ENCODE measurements around the gene ARHGEF26. TPM values are rescaled to one million over a fixed set of nuclear protein-coding genes. Genes with fewer than 3 reads are reported as not detected.
A peak's percentile ranks its signal among the peaks of the same experiment; 100 is the strongest.

Gene ARHGEF26
- total RNA-seq, 4 donors from 2014 or later = 6.8 to 21.9 (median 10.3) TPM

DNA sequence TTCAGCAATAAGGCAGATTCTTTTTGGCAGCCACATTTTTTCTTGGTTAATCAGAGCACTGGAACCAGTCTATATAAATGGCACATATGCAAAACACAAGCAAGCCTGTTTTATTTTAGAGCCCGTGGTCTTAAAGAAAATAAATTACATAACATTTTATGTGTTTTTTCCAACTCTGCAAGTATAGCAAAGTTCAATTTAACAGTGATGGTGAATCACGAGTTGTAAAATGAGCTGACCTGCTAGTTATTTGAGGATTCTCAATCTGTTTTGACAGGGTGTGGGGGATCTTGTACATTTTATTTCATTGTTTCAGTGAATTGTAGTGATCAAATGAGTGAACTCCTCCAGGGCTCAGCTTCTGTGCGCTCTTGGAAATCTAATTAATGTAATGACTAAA is 2.7 kb downstream of the ARHGEF26 start:
- no peak for TF ChIP-seq POLR2A (IDR thresholded peaks at IDR 0.05)
- TF ChIP-seq, protein P1, sequence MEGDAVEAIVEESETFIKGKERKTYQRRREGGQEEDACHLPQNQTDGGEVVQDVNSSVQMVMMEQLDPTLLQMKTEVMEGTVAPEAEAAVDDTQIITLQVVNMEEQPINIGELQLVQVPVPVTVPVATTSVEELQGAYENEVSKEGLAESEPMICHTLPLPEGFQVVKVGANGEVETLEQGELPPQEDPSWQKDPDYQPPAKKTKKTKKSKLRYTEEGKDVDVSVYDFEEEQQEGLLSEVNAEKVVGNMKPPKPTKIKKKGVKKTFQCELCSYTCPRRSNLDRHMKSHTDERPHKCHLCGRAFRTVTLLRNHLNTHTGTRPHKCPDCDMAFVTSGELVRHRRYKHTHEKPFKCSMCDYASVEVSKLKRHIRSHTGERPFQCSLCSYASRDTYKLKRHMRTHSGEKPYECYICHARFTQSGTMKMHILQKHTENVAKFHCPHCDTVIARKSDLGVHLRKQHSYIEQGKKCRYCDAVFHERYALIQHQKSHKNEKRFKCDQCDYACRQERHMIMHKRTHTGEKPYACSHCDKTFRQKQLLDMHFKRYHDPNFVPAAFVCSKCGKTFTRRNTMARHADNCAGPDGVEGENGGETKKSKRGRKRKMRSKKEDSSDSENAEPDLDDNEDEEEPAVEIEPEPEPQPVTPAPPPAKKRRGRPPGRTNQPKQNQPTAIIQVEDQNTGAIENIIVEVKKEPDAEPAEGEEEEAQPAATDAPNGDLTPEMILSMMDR (IDR thresholded peaks at IDR 0.05) = no peak
- Histone ChIP-seq H3K4me3 (peak overlapping the region in 3 of 4 donors; percentile 75 to 91 (median 83)), H3K27ac (no peak overlapping the region), H3K27me3 (peaks cover 0 to 14% (median 0%) of the 10 kb centered on the region in 4 donors), H3K9me3 (no peaks in the 10 kb centered on the region), H3K4me1 (peaks cover 0 to 50% (median 0%) of the 10 kb centered on the region in 3 donors), H3K36me3 (peaks cover 0 to 15% (median 0%) of the 10 kb centered on the region in 3 donors)
- WGBS, 2 donors = 47 to 58% methylated on average over 3 of the region's 3 CpGs
- no peak for DNase-seq
- intact Hi-C loops (cut with DNase I) = no loop called here

GRCh38 chr3:154125378-154126030 is 4.3 kb downstream of the ARHGEF26 start:
- H3K9me3 ChIP-seq = no peaks in the 10 kb centered on the region
- DNase-seq = no peak
- 75 to 77% methylated on average over 2 of the region's 2 CpGs for whole genome bisulfite sequencing, 2 donors
- H3K27ac ChIP-seq = no peak overlapping the region
- TF ChIP-seq, protein P1 (IDR thresholded peaks at IDR 0.05) = no peak
- no peak for TF ChIP-seq POLR2A (IDR thresholded peaks at IDR 0.05)
- peaks cover 0 to 14% (median 0%) of the 10 kb centered on the region in 4 donors for H3K27me3 ChIP-seq
- peaks cover 0 to 21% (median 0%) of the 10 kb centered on the region in 3 donors for H3K36me3 ChIP-seq
- no peak overlapping the region for H3K4me3 ChIP-seq
- intact Hi-C loops (cut with DNase I) = no loop called here
- H3K4me1 ChIP-seq = peaks cover 0 to 49% (median 0%) of the 10 kb centered on the region in 3 donors

DNA sequence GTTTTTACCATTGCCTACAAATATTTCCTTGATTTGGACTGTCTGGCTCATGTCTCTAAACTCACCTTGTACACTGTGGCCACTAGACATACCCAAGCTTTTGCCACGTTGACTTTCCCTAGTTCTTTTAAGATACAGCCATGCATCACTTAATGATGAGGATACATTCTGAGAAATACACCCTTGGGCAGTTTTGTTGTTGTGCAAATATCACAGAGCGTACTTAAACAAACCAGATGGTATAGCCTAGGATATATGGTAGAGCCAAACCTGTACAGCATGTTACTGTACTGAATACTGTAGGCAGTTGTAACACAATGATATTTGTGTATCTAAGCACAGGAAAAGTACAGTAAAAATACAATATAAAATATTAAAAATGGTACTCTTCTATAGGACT is 5.5 kb downstream of the ARHGEF26 start:
- Histone ChIP-seq H3K27ac (no peak overlapping the region), H3K36me3 (peaks cover 0 to 28% (median 0%) of the 10 kb centered on the region in 3 donors), H3K9me3 (no peaks in the 10 kb centered on the region), H3K4me1 (peaks cover 0 to 53% (median 0%) of the 10 kb centered on the region in 3 donors), H3K4me3 (no peak overlapping the region), H3K27me3 (peaks cover 0 to 9% (median 0%) of the 10 kb centered on the region in 4 donors)
- DNase-seq = no peak
- intact Hi-C loops (cut with DNase I) = no loop called here
- 69 to 81% methylated on average over 2 of the region's 2 CpGs for WGBS, 2 donors
- TF ChIP-seq, protein P1 (IDR thresholded peaks at IDR 0.05) = no peak
- TF ChIP-seq POLR2A (IDR thresholded peaks at IDR 0.05) = no peak

DNA sequence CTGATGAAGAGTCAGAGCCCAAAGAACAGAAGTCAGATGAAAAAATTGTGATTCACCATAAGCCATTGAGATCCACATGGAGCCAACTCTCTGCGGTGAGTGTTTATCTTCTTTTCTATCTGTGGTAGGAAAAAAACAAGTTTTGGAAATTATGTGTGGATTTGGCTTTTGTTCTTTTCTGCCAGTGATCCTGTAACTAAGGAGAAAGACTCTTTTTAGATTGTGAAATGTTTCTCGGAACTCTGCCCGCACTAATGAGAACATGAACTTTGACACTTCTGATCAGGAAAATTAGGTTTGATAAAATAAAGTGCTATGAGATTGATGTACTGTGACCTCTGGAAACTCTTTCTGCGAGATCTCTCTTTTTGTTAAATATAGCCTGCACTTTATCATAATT is 8.4 kb downstream of the ARHGEF26 start:
- TF ChIP-seq, protein P1 (IDR thresholded peaks at IDR 0.05) = no peak
- TF ChIP-seq POLR2A (IDR thresholded peaks at IDR 0.05) = no peak
- peaks cover 0 to 52% (median 6%) of the 10 kb centered on the region in 3 donors for H3K4me1 ChIP-seq

DNA sequence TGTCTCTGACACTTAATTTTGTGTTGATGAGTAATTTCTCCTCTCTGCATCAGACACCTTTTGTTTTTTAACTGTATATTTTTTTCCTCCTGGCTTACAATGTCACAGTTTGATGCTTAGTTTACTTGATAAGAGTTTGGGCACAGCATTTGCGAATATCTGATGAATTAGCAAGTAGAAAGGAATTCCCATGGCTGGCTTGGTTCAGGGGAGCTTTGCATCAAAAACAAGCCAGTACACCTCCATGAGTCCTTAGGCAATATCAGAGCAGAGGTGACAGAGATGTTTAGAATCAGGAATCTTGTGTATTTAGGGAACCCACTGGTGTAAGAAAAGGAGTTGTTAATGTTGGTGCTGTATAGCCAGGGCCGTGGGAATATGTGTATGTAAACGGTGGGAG is 9.3 kb downstream of the ARHGEF26 start:
- WGBS, 2 donors = 37 to 42% methylated on average over 3 of the region's 3 CpGs
- intact Hi-C loops (cut with DNase I) = no loop called here
- H3K27me3 ChIP-seq = no peaks in the 10 kb centered on the region
- TF ChIP-seq, protein P1 (IDR thresholded peaks at IDR 0.05) = no peak
- TF ChIP-seq POLR2A (IDR thresholded peaks at IDR 0.05) = no peak
- no peak for DNase-seq
- peaks cover 0 to 48% (median 6%) of the 10 kb centered on the region in 3 donors for H3K4me1 ChIP-seq
- no peaks in the 10 kb centered on the region for H3K9me3 ChIP-seq
- peaks cover 0 to 28% (median 0%) of the 10 kb centered on the region in 3 donors for H3K36me3 ChIP-seq
- no peak overlapping the region for H3K4me3 ChIP-seq
- H3K27ac ChIP-seq = no peak overlapping the region

More for the DNA sequence above, 8.4 kb downstream of the ARHGEF26 start:
- Histone ChIP-seq H3K27ac (no peak overlapping the region), H3K27me3 (no peaks in the 10 kb centered on the region), H3K4me3 (no peak overlapping the region), H3K9me3 (no peaks in the 10 kb centered on the region), H3K36me3 (peaks cover 0 to 28% (median 0%) of the 10 kb centered on the region in 3 donors)
- intact Hi-C loops (cut with DNase I) = no loop called here
- no peak for DNase-seq
- 83 to 86% methylated on average over 4 of the region's 4 CpGs for WGBS, 2 donors
